ENCODE measurements around the gene ZNF827.

- TF ChIP-seq BRCA1 (IDR thresholded peaks at IDR 0.05; ENCODE audit: low read depth, low read length) = no peak
- no peak for TF ChIP-seq POLR2A (IDR thresholded peaks at IDR 0.05; ENCODE audit: control extremely low read depth in 1 of 2, low read depth in 2 of 2, low read length in 2 of 2)
- TF ChIP-seq CTCF (IDR thresholded peaks at IDR 0.05; ENCODE audit: control extremely low read depth in 1 of 3, insufficient read depth in 1 of 3, low read depth in 1 of 3, low read length in 3 of 3) = peak; percentile 41 to 69 (median 68)
- TF ChIP-seq ATF3 (IDR thresholded peaks at IDR 0.05; ENCODE audit: insufficient read depth, low read depth, low read length) = no peak
- no peak for TF ChIP-seq GABPA (IDR thresholded peaks at IDR 0.05; ENCODE audit: borderline replicate concordance, insufficient read depth, low read length)
- no peak for TF ChIP-seq SUZ12 (IDR thresholded peaks at IDR 0.05; ENCODE audit: low read length)
- TF ChIP-seq EZH2 (IDR thresholded peaks at IDR 0.05; ENCODE audit: low read depth, low read length, severe bottlenecking) = no peak
Observed at GRCh38 chr4:145891958-145892357, 46.7 kb downstream of the ZNF827 start.

Data from H1 (cell line).